Gastroesophageal sphincter (tissue), 3 donors: Measurements from ENCODE around the gene DCAF11.

Experiments
- CTCF ChIP-seq, 4 experiments: fragments of 200-600 bp in 2 of 4; fragments of 450-650 bp in 2 of 4; sonication (generic) in 1 of 4; IDR thresholded peaks; one replicate each; pipeline ENCODE4 v1.5.1; 2017 to 2019; ENCODE audit warnings: antibody characterized with exemption in 4 of 4, mild to moderate bottlenecking in 2 of 4, moderate library complexity in 2 of 4
- EP300 ChIP-seq: sonication (generic); formaldehyde crosslinking; IDR thresholded peaks from one replicate; pipeline ENCODE4 v1.6.1; 2017; ENCODE audit warnings: antibody characterized with exemption, mild to moderate bottlenecking
- POLR2A ChIP-seq, 2 donors: fragments of 450-650 bp; IDR thresholded peaks; one replicate each; pipeline ENCODE4 v1.6.1; 2017; ENCODE audit warnings: antibody characterized with exemption in 2 of 2, mild to moderate bottlenecking in 2 of 2, moderate library complexity in 1 of 2

- TF ChIP-seq CTCF (IDR thresholded peaks at IDR 0.05) (no peak), POLR2A (IDR thresholded peaks at IDR 0.05) (no peak), EP300 (no peak)
Measured at GRCh38 chr14:24102357-24103048, 12.1 kb upstream of the DCAF11 start.
